LoVo (cell line): ENCODE measurements around the gene MTMR8.
"Not testable (repeated sequence)": the region's sequence is repeated elsewhere in the genome, so short reads cannot be mapped to it uniquely, and the experiment has no call there.

Experiments used
- DNase-seq: peaks from one replicate; pipeline ENCODE4 v3.0.0-alpha.2; 2016; ENCODE audit warnings: low spot score

MTMR8 gene

DNA sequence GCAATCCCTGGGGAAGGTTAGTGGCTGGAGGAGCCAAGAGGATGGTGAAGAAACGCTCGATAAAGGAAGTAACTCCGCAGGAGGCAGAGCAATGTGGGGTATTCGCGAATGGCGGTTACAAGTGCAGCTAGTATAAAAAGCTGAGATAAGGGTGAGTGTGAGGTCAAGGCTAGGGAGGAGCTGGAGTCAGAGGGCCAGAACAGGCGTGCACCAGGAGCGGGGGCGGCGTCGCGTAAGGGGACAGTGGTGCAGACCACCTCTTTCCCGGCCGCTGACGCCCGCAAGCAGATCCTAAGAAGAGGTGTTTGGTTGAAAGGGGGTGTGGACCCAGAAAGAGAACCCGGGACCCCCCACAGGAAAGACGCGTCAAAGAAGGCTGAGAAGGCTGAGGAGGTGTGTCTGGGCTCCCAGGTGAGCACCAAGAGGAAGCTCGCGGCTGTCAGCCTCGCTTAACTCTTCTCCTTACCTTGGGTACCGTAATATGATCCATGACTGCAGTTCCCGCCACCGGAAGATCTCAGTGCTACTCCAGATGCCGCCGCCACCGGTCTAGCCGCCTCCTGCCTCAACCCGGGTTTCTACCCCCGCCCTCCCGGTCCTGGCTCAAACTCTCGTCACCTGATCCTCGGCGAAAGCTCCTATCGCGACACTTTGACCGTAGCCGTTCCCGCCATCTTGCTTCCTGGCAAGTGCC, at the start of gene MTMR8:
Gene MTMR8 (minus strand): TSS at position 579 of the 694 bp plus-strand sequence. CDS start 89 bp downstream, at position 490.
- no peak for DNase-seq

DNA sequence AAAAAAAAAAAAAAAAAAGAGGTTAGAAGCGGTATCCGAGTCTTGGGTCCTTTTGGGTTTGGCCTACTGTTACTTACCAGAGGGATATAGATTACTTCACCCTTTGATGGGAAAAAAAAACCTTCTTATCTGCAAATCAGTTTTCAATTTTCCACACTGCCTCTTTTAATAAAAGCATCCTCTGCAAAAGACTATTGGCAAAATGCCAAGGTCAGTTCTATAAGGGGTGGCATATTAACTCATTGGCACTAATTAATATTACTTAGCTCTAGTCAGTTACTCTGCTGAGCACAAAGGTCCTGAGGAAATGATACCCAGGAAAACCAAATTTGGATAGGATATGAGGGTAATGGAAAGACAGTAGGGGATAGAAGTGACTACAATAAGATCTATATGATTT, 44.3 kb upstream of the MTMR8 start:
- no peak for DNase-seq

- no peak for DNase-seq
Measured at GRCh38 chrX:64437665-64438064, 42.4 kb upstream of the MTMR8 start.

DNA sequence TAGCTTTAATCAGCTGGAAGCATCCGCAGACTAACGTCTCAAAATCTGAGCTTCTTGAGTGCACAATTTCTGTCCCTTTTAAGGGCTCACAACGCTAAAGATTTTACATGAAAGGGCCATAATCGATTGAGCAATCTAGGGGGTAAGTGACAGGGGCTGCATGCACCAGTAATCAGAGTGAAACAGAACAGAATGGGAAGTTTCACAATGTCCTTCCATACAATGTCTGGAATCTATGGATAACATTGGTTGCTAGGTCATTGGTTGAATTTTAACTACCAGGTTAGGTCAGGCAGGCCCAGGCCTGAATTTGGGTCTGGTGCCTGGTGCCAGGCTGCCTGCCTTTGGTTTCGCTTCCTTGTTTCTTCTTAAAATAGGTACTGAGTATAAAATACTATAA, 42.0 kb upstream of the MTMR8 start:
- no peak for DNase-seq

DNA sequence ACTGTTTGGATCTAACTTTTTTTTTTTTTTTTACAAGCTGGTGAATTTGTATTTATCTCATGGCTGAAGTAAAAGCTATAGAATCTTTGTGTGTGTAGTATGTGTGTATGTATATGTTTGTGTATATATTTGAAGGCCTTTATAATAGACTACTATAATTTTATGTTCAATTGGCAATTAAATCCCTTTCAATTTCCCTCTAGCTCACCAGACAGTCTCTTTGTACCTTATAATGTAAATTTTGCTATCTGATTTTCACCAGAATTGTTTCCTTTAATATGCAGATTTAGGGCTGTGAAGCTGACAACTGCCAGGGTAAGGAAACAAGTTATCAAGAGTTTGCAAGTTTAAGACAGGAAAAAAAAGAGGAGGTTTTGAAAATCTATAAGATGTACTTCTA, 33.1 kb upstream of the MTMR8 start:
- no peak for DNase-seq

- no peak for DNase-seq
Measured at GRCh38 chrX:64427787-64428186, 32.5 kb upstream of the MTMR8 start.

DNA sequence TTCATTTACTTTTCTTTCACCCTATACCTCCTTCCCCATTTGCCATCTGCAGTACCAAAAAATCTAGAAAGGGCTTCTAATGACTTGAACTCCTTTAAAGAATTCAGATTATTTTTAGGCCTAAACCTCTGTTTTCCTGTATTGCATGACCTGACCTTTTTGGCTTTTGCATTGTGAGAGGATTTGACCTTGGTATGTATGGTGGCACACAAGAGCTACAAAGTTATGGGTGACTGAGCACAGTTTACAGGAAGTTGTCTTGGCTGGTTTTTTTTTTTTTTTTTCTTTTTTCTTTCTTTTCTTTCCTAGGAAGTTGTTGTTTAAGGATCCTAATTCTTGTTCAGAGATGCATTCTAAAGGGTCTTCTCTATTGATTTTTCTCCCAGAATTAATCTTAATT, 32.0 kb upstream of the MTMR8 start:
- DNase-seq: no peak

- not testable (repeated sequence) for DNase-seq
Measured at GRCh38 chrX:64409730-64410129, 14.5 kb upstream of the MTMR8 start.

- no peak for DNase-seq
Measured at GRCh38 chrX:64398088-64398487, 2.8 kb upstream of the MTMR8 start.

- no peak for DNase-seq
Measured at GRCh38 chrX:64395568-64395929, 297 bp upstream of the MTMR8 start.

DNA sequence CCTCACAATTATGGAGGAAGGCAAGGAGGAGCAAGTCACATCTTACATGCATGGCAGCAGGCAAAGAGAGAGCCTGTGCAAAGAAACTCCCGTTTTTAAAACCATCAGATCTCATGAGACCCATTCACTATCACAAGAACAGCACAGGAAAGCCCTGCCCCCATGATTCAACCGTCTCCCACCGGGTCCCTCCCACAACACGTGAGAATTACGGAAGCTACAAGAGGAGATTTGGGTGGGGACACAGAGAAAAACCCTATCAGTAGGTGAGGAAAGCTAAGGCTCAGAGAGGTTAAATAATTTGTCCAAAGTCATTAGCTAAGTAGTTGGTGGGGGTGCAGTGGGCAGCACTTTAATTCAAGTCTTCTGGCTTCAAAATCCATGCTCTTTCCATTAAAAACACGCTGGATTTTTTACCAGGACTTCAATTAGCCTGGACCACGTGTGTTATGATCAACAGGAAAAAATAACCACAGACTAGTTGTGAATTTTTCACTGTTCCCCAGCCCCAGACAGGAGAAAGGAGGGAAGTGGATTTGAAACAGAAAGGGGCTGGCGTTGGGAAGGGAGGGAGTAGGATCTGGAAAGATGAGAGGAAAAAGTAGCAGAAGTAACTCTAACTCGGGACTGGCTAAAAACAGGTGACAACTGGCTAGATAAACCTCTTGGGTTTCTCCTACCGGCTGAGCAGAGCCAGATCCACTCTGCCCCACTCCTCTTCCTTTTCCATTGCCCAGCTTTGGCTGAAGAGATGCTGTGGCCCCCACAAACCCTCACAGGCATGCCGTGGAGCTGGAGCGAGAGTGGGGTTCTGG, 986 bp downstream of the MTMR8 start:
- DNase-seq: no peak

DNA sequence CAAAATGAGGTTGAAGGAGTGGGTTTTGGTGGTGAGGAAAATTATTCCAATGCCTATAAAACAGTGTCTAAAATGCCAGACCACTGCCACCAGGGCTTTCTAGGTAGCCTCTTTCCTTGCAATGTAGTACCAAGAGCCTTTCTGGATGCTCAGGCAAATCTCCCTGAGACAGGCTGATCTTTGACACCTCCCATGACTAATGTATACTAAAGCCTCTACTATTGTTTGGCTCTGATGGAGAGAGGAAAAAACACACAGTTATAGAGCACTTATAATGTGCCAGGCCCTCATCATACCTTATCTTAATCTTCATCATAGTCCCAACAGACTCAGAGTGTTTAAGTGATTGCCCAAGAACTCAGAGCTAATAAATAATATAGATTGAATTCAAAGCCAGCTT, 5.8 kb downstream of the MTMR8 start:
- DNase-seq: no peak

DNA sequence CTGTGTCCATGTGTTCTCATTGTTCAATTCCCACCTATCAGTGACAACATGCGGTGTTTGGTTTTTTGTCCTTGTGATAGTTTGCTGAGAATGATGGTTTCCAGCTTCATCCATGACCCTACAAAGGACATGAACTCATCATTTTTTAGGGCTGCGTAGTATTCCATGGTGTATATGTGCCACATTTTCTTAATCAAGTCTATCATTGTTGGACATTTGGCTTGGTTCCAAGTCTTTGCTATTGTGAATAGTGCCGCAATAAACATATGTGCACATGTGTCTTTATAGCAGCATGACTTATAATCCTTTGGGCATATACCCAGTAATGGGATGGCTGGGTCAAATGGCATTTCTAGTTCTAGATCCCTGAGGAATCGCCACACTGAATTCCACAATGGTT, 14.5 kb downstream of the MTMR8 start:
- DNase-seq: not testable (repeated sequence)

DNA sequence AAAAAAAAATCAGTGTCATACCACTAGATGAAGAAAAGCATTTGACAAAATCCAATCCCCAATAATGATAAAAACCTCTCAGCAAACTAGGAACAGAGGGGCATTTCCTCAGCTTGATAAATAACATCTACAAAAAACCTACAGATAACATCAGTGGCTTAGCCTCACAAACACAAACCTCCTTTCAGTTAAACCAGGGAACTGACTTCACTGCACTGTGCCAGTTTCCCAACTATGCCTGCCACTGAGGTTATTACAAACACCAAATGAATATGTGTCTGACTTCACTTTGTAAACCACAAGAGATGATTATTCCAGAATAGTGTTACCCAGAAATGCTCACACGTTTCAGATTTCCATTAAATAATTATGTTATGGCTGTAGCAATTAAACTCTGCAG, 15.3 kb downstream of the MTMR8 start:
- DNase-seq: no peak

DNA sequence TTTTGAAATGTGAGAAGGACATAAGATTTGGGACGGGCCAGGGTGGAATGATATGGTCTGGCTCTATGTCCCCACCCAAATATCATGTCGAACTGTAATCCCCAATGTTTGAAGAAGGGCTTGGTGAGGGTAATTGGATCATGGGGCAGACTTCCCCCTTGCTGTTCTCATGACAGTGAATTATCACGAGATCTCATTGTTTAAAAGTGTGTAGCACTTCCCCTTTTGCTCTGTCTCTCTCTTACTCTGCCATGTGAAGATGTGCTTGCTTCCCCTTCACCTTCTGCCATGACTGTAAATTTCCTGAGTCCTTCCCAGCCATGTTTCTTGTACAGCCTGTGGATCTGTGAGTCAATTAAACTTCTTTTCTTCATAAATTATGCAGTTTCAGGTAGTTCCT, 17.5 kb downstream of the MTMR8 start:
- DNase-seq: no peak

DNA sequence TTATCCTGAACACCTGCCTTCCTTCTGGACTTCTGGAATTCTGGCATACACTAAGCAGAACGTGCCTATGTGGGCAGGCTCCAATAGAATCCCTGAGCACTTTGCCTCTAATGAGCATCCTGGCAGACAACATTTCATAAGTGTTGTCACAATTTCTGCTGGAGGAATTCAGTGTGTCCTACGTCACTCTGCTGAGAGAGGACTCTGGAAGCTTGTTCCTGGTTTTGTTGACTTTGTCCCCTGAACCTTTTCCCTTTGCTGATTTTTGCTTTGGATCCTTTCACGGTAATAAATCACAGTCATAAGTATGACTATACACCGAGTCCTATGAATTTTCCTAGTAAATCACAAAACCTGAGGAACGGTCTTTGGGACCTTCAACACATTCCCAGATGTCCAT, 43.2 kb downstream of the MTMR8 start:
- DNase-seq: no peak

DNA sequence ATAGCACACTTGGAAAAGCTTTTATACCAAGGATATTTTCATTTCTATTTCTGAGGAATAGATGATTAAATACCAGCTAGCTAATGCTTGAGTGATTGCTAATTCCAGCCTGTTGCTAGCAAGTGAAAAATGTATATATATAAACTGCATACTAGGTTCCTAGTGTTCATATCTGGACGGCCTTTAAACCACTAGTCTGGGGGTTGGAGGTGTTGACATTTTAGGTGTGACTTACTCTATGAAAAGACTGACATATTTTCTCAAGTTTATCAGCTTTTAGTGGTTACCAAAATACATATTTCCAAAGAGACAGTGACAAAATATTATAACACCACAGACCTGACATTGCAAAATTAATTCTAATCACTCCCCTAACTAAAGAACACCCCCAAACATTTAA, 44.7 kb downstream of the MTMR8 start:
- no peak for DNase-seq

- no peak for DNase-seq
Measured at GRCh38 chrX:64350047-64350446, 45.2 kb downstream of the MTMR8 start.

DNA sequence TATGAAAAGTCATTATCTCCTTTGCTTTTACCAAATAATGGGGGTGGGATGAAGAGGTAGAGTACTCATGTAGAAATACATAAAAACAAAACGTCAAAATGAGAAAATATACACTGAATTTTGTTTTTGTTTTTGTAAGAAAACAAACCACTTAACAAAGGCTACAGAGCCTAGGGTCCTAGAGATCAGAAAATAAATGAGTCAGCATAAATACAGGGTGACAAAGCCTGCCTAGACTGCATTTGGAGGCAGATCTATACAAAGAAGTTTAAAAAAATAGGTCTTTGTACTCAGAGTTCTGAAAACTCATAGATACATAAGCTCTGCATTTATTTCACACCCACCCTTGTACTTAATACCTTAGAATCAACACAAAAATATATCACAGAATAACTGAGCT, 52.4 kb downstream of the MTMR8 start:
- DNase-seq: no peak

DNA sequence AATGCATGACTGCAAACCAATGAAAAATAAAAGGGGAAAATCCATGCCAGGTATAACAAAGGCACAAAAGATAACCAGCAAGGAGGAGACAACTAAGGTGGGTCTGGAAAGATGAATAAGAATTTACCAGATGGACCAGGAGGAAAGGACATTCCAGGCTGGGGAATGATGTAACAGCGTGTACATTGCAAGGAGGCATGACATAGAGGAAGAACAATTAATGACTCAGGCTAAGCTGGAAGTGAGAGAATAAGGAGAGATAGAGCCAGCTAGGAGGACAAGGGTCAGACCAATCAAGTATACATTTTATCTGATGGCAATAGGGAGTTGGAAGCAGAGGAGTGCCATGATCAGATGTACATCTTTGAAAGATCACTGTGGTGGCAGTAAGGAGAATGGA, 57.0 kb downstream of the MTMR8 start:
- no peak for DNase-seq

GRCh38 chrX:64334467-64334866, 60.8 kb downstream of the MTMR8 start:
- DNase-seq: no peak

GRCh38 chrX:64330284-64330683, 65.0 kb downstream of the MTMR8 start:
- DNase-seq: no peak

DNA sequence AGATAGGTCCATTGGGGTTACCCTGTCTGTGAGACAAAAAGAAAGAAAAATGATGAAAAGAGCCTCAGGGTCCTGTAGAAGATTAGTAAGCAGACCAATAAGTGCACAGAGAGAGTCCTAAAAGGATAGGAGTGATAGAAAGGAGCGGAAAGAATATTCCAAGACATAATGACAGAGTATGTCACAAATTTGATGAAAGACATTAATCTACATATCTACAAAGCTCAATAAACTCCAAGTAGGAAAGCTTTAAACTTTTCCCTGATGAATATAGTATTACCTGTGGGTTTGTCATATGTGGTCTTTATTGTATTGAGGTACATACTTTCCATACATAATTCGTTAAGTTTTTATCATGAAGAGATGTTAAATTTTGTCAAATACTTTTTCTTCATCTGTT, 73.7 kb downstream of the MTMR8 start:
- DNase-seq: no peak

GRCh38 chrX:64313624-64314023, 81.6 kb downstream of the MTMR8 start:
- DNase-seq: no peak
